ENCODE measurements around the gene PTAFR. TPM values are rescaled to one million over a fixed set of nuclear protein-coding genes. Genes with fewer than 3 reads are reported as not detected.
"Not testable (repeated sequence)": the region's sequence is repeated elsewhere in the genome, so short reads cannot be mapped to it uniquely, and the experiment has no call there.

PTAFR gene
- total RNA-seq, 1 donor from 2014 or later, result 1.2 TPM

DNA sequence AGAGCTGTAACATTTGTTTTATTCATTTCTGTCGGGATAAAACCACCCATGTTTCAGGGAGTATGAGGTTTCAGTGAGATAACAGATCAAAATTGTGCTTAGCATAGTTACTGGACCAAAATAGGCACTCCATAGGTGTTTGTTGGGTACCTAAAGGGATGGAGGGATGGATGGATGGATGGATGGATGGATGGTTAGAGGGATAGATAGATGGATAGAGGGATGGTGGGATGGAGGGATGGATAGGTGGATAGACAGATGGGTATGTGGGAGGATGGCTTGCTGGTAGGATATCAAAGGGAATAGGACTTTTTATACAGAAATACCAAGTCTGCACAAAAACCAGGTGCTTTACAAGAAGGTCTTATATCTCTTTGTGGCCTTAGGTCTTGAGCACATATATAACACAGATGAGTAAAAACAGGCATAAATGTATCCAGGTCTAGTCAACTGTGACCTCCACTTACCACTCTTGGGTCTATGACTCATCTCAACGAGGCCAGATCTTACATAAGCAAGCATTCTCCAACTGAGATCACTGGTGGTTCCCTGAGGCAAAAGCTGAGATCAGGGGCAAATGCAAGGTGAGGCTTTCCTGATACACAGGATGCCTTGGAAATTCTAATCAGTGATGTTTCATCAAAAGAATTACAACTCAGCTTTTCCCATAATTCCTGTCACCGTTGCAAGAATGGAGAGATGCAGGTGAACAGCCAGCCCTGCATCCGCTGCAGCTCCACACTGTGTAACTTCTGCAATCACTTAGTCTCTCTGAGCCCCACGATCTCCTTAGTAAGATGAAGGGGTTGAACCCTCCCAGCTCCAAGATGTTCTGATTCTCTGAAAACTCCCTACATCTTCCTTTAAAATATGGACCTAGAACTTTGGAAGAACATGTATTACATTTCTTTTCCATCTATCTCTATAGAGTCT lies 32.0 kb downstream of the PTAFR start:
- Histone ChIP-seq H3K27ac (no peak overlapping the region), H3K36me3 (no peaks in the 10 kb centered on the region), H3K9me3 (no peaks in the 10 kb centered on the region), H3K4me1 (no peaks in the 10 kb centered on the region), H3K4me3 (no peak overlapping the region), H3K27me3 (no peaks in the 10 kb centered on the region)
- intact Hi-C loops (cut with DNase I), result no loop called here
- no peak for TF ChIP-seq POLR2A (IDR thresholded peaks at IDR 0.05)
- no peak for TF ChIP-seq CTCF (IDR thresholded peaks at IDR 0.05)
- TF ChIP-seq POLR2AphosphoS5 (IDR thresholded peaks at IDR 0.05; ENCODE audit: insufficient read depth in 1 of 2, low read depth in 1 of 2), result no peak
- no peak for DNase-seq (ENCODE audit: extremely low spot score in 2 of 2)

GRCh38 chr1:28143496-28144202 lies 32.8 kb downstream of the PTAFR start:
- TF ChIP-seq CTCF (IDR thresholded peaks at IDR 0.05) (no peak), POLR2A (IDR thresholded peaks at IDR 0.05) (no peak), POLR2AphosphoS5 (IDR thresholded peaks at IDR 0.05; ENCODE audit: insufficient read depth in 1 of 2, low read depth in 1 of 2) (no peak)
- H3K4me1 ChIP-seq, result no peaks in the 10 kb centered on the region
- no peaks in the 10 kb centered on the region for H3K27me3 ChIP-seq
- H3K9me3 ChIP-seq, result no peaks in the 10 kb centered on the region
- intact Hi-C loops (cut with DNase I), result no loop called here
- no peaks in the 10 kb centered on the region for H3K36me3 ChIP-seq
- H3K27ac ChIP-seq, result no peak overlapping the region
- no peak overlapping the region for H3K4me3 ChIP-seq
- no peak for DNase-seq (ENCODE audit: extremely low spot score in 2 of 2)

DNA sequence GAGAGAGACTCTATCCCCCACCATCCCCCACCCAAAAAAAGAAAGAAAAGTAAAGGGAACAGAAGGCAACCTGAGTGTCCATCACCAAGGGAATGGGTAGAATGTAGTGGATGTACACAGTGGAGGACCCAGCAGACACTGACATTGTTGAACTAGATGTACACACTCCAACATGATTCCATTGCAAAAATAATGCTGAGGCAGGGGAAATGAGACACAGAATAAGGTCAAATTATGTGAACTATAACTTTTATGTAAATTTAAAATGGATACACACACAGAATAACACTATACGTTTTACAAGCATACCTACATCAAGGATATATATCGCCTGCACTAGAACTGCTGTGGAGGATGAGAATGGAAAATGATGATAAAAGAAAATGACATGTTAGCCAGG lies 34.8 kb downstream of the PTAFR start:
- no peaks in the 10 kb centered on the region for H3K27me3 ChIP-seq
- no peaks in the 10 kb centered on the region for H3K9me3 ChIP-seq
- H3K36me3 ChIP-seq, result no peaks in the 10 kb centered on the region
- intact Hi-C loops (cut with DNase I), result no loop called here
- no peak overlapping the region for H3K4me3 ChIP-seq
- TF ChIP-seq POLR2AphosphoS5 (IDR thresholded peaks at IDR 0.05; ENCODE audit: insufficient read depth in 1 of 2, low read depth in 1 of 2) (no peak), CTCF (IDR thresholded peaks at IDR 0.05) (no peak), POLR2A (IDR thresholded peaks at IDR 0.05) (no peak)
- no peaks in the 10 kb centered on the region for H3K4me1 ChIP-seq
- H3K27ac ChIP-seq, result no peak overlapping the region
- DNase-seq (ENCODE audit: extremely low spot score in 2 of 2), result no peak

DNA sequence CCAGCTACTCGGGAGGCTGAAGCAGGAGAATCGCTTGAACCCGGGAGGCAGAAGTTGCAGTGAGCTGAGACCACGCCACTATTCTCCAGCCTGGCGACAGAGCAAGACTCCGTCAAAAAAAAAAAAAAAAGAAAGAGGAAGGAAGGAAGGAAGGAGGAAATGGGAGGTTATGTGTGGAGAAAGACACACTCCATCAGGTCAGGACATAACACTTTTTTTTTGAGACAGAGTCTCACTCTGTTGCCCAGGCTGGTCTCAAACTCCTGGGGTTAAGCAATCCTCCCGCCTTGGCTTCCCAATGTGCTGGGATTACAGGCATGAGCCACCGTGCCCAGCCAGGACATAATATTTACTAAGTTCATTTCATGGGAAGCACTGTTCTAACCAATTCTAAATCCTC lies 36.6 kb downstream of the PTAFR start:
- H3K4me1 ChIP-seq; H3K9me3 ChIP-seq; H3K36me3 ChIP-seq; intact Hi-C loops (cut with DNase I); H3K4me3 ChIP-seq; DNase-seq (ENCODE audit: extremely low spot score in 2 of 2); H3K27me3 ChIP-seq; H3K27ac ChIP-seq: not testable (repeated sequence)

DNA sequence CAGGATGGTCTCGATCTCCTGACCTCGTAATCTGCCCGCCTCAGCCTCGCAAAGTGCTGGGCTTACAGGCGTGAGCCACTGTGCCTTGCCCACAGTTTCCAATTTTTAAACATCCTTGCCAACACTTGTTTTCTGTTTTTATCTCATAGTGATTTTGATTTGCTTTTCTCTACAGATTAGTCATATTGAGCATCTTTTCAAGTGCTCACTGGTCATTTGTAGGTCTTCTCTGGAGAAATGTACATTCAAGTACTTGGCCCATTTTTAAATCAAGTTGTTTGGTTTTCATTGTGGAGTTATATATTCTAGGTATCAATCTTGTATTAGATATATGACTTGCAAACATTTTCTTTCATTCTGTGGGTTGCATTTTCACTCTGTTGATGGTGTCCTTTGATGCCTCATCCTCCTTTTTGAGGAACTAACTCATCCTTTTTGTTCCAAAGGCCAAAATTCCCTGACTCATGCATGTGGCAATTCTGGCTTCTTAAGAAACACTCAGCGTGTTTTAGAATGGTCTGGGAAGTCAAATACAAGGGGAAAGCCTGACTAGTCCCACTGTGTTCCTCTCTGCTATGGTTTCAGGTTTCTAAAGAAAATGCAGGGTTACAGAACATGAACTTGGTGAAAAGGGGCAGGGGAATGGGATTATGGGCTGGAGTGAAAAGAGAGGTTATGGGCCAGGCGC lies 37.3 kb downstream of the PTAFR start:
- Histone ChIP-seq H3K9me3 (no peaks in the 10 kb centered on the region), H3K36me3 (no peaks in the 10 kb centered on the region), H3K4me3 (no peak overlapping the region), H3K27me3 (no peaks in the 10 kb centered on the region), H3K27ac (no peak overlapping the region), H3K4me1 (no peaks in the 10 kb centered on the region)
- intact Hi-C loops (cut with DNase I), result no loop called here
- DNase-seq (ENCODE audit: extremely low spot score in 2 of 2), result no peak
- TF ChIP-seq POLR2AphosphoS5 (IDR thresholded peaks at IDR 0.05; ENCODE audit: insufficient read depth in 1 of 2, low read depth in 1 of 2) (no peak), POLR2A (IDR thresholded peaks at IDR 0.05) (no peak), CTCF (IDR thresholded peaks at IDR 0.05) (no peak)
